GM18858 (cell line): Measurements from ENCODE around the gene ZDHHC8.

Experiments used
- ATAC-seq: cut with Tn5 transposase; IDR thresholded peaks from one replicate; pipeline ENCODE4 v1.9.1; 2021; ENCODE audit not compliant: unreplicated experiment

Gene ZDHHC8

DNA sequence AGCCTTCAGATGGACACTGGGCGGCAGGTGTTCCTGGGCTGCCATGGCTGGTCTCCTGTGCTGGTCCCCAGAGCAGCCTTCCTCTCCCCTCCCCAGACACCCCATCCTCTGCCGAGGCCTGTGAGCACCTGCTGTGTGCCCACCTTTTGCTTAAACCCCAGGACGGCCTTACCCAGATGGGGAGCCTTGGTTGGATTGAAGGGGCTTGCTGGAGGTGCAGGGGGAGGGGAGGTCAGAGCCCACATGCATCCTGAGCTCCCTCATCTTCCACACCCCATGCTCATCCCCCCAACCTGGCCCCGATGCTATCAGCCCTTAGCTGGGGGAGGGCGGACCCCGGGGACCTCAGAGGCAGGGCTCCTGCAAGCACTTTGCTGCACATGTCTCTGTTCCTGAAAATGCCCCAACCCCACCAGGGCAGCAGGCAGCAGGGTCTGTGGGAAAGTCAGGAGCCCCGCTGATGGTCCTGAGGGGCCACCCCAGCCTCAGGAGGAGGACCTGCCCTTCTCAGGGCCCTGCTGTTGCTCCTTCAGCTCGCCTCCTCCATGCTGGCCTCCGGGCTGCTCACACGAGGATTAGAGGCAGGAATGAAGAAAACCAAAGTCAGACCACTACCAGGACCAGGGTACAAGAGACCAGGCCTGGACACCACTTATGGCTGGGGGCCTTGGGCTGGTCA is 60.8 kb downstream of the ZDHHC8 start:
- no peak for ATAC-seq

DNA sequence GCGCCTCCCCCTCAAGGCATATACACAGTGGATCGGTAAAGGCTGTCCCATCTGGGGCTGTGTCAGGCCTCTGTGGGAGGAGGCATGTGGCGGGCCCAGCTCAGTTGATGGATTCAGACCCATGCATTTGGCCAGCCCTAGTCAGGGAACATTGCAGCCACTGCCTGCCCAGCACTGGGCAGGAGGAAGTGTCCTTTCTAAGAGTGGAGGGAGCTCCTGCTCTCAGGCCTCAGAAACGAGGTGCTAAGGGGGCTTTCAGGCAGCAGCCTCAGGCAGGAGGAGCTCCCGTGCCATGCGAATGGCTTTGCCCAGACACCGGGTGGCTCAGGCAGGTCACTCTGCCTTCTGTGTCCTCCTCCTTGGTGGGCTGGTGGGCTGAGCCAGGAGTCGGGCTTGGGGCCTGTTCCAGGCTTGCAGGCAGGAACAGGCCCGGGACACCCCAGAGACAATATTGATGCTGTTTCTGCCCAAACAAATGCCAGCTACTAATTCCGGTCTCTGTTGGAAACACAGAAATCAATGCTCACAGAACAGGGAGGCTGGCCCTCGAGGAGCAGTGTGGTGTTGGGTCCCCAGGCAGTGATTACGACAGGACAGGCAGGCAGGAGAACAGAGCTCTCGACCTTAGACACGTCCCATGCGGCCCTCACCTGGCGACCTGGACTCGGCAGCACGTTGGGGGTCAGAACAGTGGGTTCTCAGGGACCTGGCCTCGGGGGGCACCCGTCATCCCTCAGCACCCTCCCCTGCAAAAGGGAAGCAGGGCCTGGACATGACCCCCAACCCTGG is 61.6 kb downstream of the ZDHHC8 start:
- ATAC-seq = no peak

DNA sequence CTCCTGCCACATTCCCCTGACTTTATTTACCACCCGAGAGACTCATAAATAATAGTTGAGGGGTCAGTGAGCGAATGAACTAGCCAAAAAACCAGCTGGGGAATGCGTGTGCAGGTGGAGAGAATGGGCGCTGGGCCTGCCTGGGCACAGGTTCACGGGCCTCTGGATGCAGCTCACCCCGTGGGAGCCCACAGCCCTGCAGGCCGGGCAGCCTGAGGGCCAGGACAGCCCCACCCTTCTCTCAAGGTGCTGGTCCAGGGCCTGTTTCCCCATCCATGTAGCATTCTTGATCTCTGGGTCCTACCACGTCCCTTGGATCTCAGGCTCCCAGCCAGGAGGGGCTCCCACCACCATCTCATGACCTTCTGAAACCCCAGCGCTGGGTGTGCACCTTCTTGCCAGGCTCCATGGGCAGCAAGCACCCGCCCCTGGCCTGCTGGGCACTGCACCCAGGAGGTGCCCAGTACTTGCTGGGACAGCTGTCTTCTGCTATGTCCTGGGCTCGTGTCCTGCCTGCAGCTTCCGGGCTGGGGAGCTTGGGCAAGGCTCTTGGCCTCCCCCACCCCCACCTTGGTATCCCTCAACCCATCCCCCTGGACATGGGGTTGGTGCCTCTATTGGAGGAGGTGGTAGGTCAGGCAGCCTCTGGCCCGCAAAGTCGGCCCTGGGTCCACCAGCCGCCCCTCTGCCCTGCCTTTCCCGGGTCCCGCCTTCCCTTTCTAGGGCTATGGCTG is 62.3 kb downstream of the ZDHHC8 start:
- no peak for ATAC-seq

DNA sequence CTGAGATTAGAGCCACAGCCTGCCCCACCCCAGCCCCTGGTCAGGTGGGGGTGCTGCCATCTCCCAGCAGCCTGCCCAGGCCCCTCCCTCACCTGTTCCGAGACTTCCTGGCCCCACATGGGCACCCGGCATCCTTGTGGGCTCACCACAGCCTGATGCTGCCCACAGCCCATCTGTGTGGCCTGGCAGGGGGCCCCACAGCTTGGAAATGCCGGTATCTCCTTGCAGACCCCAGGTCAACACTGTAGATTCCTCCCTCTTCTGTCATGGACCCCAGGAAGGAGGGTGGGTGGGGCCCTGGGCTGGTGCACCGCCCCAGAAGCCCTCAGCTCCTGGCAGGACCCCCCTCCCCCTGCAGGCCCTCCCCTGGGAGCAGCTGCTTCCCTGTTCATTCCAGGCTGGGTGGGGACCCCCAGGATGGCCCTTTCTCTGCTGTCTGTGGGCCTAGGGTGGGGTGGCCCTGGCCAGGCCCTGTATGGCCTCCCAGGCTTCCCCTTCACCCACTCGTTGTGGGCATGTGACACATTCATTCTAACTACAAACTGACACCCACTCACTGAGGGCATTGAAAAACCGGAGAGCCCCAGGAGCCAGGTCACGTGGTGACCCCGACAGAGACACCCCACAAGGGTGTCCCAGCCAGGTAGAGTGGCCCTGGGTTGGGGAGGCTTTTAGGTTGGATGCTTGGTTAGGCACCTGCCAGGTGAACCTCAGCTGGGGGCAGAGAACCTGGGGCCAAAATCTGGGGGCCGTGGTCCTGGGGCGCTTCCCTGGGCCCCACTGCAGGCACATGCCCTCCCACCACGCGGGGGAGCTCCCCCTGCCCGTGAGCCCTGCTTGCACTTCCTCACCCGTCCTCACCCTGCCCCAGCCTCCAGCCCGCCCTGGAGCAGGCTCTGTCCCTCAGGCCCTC is 63.3 kb downstream of the ZDHHC8 start:
- no peak for ATAC-seq

DNA sequence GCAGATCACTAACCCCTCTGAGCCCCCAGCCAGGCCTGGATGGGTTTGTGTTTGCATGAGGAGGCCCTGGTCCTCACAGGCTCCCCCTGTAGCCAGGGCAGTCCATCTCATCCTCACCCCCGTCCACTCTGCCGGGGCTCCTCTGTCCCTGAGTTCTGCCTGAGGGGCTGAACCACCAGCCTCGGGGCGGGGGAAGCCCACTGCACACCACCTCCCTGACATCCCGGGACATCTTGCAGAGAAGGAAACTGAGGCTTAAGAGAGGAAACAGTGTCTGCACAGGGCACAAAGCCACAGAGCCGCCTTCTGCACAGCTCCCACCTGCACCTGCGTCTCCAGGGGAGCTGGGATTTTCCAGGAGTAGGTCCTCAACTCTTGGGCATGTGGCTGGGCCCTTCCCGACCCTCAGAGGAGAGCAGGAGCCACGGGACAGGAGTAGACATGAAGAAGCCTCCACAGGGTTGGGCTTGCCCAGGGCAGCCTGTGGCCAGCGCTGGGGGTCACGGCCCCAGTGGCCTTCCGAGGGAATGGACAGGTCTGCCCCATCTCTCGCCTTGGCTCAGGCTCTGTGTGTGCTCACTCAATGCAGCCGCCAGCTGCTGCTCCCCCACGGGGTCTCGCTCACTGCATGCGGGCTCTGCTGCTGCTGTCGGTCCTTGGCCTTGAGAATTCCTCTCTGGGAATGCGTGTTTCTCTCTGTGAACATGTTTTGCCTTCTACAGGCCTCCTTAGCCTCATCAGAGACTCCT is 64.7 kb downstream of the ZDHHC8 start:
- ATAC-seq = no peak
